Esophagus mucosa (tissue), 1 donor: ENCODE data around the gene C12orf43. TPM values are rescaled to one million over a fixed set of nuclear protein-coding genes. Genes with fewer than 3 reads are reported as not detected.
"Not testable (repeated sequence)": the region's sequence is repeated elsewhere in the genome, so short reads cannot be mapped to it uniquely, and the experiment has no call there.

Source experiments
- ATAC-seq: fragments of 200-7000 bp; cut with Tn5 transposase; one replicate; pipeline ENCODE4 v1.9.1; 2020
- total RNA-seq: library from RNA; stranded (reverse); gene quantifications from one replicate; pipeline ENCODE4 v1.2.4, GENCODE V29; 2023
- donor health status: DM: yes; HTN: yes; CAD: no.

Gene C12orf43, protein sequence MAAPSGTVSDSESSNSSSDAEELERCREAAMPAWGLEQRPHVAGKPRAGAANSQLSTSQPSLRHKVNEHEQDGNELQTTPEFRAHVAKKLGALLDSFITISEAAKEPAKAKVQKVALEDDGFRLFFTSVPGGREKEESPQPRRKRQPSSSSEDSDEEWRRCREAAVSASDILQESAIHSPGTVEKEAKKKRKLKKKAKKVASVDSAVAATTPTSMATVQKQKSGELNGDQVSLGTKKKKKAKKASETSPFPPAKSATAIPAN
- total RNA-seq = 7.9 TPM

DNA sequence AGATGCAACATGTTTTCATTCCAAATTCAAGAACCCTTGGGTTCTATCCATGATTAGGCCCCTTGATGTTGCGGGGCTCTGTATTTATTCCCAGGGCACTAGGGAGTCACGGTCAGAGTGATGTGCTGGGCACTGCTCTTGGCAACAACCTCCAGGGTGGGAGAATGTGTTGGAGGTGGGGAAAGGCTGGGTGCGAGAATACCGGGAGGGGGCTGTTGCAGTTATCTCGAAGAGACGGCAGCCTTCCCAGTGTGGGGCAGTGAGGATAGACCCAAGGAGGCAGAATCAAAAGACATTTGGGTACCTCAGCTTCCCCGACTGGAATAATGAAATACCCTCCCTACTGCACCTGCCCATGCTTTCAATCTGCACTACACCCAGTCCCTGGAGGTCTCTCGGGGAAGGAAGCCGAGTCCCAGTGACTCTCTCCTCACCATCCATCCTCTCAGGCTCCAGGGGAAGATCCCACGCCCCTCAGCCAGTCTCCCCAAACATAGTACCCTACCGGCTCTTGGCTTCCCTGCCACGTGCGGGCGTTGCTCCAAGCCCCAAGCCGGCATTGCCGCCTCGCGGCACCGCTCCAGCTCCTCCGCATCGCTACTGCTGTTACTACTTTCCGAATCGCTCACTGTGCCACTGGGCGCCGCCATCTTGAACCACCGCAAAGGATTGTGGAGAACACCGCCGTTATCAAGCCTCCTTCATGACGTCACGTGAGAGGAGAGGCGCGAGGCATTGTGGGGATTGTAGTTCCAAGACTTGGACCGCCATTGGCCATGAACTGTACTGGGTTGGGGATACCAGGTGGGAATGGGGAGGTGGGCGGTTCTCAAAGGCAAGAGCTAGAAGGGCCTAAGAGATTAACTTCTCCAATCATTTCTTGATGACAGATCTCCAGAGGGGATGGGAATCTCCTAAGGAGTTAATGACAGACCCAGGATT, at the start of gene C12orf43:
Gene C12orf43 (minus strand): TSS at position 663 of the 942 bp plus-strand sequence. CDS start 13 bp downstream, at position 650.
- peak; percentile 96 for ATAC-seq

DNA sequence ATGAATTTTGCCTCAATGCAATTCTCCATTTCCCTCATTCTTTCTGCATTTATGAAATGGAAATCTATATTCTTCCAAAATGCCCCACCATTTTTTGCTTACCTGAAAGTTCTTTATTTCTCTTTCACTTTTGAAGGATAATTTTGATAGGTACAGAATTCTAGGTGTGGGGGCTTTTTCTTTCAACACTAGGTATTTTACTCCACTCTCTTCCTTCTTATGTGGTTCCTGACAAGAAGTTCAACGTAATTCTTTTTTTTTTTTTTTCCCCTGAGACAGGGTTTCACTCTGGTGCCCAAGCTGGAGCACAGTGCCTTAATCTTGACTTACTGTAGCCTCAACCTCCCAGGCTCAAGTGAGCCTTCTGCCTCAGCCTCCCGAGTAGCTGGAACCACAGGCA, 49.1 kb upstream of the C12orf43 start:
- ATAC-seq = no peak

DNA sequence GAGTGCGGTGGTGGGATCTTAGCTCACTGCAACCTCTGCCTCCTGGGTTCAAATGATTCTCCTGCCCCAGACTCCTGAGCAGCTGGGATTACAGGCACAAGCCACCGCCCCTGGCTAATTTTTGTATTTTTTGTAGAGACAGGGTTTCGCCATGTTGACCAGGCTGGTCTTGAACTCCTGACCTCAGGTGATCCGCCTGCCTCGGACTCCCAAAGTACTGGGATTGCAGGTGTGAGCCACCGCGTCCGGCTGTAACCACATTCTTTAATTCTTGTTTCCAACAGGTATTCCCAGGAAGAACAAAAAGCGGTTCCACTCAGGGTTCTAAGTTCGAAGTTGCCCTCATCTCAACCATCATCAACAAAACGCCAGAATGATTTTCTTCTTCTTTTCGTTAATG, 48.3 kb upstream of the C12orf43 start:
- not testable (repeated sequence) for ATAC-seq

DNA sequence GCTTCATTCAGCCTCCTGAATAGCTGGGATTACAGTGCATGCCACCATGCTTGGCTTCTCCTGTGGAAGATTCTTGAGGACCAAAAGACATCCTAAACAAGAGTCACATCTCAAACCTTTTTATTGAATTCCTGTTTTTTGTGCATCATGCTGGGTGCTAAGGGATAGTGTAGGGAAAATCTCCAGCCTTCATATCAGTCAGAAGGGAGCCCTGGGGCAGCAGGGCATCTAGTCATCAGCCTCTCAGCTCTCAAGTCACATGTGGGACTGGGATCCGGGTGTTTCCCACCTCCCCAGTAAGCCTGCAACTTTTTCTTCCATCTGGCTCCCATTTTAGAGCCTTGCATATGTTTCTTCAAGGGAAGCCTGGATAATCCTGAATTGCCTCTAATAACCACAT, 47.8 kb upstream of the C12orf43 start:
- ATAC-seq = no peak

DNA sequence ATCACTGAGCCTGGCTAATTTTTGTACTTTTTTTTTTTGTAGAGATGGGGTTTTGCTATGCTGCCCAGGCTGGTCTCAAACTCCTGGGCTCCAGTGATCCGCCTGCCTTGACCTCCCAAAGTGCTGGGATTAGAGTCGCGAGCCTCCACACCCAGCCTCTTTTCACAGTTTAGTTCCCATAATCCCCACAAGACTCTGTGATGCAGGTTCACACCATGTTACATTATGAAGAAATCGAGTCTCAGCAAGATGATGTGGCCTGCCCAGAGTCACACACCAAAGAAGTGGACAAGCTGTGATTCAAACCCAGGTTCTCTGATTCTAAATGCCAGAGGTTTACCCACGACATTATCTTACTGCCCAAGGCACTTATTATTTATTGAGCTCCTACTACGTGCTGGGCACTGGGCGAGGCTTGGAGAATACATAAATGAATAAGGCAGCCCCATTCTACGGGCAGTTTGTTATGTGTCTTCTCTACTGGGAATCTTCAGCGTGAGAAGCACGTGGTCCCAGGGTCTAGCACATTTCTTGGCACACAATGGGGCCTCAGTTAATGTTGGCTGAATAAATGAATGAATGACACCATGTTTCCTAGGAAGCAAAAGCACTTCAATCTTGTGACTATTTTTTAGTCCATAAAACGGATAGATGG, 46.2 kb upstream of the C12orf43 start:
- no peak for ATAC-seq

DNA sequence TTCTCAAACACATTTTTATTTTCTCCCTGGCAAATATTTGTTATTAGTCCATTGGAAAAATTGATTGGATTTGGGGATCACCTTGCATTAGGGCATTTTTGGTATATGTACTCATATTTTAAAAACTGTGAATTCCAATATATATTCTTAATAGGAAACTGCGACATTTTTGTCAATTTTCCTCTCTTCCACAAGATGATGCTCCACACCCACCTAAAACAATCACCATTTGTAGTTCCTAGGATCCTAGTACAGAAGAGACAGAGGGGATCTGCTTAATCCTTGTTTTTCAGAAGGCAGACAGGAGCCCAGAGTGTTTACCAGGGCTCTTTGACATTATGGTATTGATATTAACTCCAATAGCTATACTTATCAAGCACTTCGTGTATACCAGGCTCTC, 45.5 kb upstream of the C12orf43 start:
- ATAC-seq = no peak

DNA sequence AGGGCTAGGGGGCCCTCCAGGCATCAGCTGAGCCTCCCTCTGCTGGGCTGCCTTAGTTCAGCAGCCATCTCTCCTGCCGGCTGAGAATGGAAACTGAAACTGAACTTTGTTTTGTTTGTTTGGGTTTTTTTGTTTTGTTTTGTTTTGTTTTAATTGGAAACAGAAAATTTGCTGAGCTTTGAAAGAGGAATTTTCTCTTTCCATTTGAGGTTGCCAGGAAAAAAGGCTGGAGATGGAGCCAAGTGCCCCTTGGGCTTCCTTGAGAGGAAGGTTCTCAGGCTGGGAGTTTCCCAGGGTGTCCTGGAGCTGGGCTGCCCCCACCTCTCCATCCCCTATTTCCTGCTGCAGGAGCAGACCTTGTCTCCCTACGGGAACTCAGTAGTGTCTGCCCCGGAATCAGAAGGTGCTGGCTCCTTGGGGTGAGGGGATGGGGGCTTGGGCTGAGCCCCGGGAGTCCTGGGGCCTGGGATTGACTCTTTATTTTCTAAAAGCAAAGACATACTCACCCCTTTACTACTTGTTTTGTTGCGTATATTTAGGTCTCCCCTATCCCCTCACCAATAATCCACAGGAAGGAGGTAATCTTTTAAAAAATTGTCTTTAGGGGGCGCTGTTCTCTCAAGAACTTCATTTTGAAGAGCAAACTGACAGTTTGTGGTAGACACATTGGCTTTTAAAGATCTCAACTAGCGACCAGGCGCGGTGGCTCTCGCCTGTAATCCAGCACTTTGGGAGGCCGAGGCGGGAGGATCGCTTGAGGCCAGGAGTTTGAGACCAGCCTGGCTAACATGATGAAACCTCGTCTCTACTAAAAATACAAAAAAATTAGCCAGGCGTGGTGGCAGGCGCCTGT, 44.1 kb upstream of the C12orf43 start:
- peak; percentile 70 for ATAC-seq

DNA sequence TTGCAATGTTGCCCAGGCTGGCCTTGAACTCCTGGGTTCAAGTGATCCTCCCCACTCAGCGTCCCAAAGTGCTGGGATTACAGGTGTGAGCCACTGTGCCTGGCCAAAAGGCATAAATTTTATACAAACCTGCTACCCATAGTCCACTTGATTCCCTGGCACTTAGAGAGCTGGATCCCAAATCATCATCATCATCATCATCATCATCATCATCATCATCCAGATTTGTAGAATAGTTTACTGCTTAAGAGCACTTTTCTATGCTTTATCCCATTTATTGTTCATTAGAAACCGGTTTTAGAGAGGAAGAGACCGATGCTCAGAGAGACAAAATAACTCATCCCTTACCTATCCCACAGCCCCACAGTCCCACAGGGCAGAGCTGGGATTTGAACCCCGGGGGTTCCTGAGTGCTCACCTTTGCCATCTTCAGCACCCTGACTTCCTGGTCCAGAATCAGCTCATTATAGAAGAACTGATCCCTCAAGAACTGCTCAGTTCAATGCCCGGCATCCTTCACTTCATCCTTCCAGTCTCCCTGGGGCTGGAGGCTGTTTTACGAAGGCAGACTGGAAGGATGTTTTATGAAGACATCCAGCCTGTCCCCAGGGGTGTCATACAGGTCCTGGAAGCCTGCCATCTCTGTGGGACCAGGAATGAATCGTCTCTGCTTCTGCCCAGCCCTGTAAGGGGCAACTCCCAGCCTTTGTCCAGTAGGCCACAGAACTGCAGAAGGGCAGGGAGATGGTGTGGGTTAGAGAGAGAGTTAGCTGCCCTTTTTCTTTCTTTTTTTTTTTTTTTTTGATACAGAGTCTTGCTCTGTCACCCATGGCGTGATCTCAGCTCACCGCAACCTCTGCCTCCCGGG, 43.0 kb upstream of the C12orf43 start:
- ATAC-seq = peak; percentile 25

DNA sequence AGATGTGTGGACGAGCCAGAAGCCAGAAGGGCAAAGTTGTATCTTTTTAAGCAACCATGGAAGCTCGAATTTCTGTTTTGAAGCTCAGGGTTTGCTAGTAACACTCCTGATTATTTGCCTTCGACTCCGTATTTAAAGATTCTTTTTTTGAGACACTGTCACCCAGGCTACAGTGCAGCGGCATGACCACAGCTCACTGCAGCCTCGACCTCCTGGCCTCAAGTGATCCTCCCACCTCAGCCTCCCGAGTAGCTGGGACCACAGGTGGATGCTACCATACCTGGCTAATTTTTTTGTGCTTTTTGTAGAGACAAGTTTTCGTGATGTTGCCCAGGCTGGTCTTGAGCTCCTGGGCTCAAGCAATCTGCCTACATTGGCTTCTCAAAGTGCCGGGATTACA, 41.5 kb upstream of the C12orf43 start:
- no peak for ATAC-seq

DNA sequence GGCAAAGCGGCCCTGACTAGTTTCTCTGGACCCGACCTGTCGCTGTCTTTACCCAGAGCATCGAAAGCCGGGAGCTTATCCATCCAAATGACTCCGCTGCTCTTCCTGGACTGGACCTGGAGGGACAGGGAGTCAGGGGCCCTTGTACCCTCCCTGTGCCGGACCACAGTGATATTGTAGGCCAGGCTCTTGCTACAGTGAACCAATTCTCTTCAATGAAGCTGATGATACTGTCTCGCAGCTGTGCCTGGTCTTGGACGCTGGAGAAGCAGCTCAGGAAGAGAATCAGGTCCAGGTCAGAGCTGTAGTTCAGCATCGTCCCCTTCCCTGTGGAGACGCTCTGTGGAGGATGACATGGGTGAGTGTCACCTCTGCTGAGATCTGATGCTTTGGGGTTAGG, 37.4 kb upstream of the C12orf43 start:
- ATAC-seq = no peak

DNA sequence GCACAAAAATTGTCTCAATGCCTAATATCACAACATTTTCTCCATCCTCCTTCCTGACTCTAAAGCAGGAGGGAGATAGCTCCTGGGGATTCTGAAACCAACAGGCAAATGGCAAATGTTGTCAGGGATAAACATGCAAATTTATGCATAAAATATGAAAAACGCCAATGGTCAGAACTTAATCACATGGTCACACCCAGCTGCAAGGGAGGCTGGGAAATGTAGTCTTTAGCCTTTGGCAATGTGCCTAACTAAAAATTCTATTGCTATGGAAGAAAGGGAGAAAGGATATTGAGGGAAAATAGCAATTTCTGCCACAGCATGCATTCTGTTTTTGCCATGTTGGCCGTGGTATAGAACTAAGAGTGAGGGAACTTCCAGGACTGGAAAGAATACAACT, 34.4 kb upstream of the C12orf43 start:
- no peak for ATAC-seq

DNA sequence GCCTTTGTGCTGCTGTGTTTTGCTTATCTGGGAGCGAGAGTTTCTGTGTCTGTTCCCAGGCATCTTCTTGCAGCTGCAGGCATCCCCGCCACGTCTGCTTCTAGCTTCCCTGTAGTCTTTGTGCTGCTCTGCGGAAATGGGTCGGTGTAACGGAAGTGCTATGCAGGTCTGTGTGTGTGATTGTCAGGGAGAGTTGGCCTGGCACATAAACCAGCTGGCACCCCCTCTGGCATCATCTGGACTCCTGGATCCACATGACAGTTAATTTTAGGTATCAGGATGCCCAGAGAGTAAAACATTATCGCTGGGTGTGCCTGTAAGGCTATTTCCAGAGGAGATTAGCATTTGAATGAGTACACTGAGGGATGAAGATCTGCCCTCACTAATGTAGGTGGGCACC, 32.2 kb upstream of the C12orf43 start:
- ATAC-seq = no peak

DNA sequence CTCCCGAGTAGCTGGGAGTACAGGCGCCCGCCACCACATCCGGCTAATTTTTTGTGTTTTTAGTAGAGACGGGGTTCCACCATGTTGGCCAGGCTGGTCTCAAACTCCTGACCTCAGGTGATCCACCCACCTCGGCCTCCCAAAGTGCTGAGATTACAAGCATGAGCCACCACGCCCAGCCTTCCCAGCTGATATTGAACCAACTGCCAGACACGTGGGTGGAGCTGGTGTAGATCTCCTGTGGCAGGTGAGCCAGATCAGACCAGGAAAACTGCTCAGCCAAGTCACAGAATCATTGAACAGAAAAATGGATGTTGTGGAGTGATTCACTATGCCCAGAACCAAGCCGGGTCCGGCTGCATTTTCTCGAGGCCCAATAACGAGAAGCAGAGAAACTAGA, 31.1 kb upstream of the C12orf43 start:
- not testable (repeated sequence) for ATAC-seq

DNA sequence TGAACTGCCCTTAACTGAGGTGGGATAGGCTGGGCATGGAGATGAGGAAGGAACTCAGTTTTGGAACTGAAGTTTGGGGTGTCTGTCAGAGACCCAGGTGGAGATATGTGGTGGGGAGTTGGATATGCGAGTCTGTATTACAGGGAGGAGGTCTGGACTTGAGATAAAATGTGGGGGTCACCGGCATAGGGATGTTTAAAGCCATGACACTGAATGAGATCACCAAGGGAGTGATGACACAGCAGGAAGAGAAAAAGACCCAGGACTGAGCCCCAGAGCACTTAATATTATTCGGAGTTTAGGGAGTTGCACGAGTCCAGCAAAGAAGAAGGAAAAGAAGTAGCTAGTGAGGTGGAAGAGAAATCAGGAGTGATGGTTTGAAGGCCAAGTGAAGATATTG, 26.8 kb upstream of the C12orf43 start:
- ATAC-seq = no peak

DNA sequence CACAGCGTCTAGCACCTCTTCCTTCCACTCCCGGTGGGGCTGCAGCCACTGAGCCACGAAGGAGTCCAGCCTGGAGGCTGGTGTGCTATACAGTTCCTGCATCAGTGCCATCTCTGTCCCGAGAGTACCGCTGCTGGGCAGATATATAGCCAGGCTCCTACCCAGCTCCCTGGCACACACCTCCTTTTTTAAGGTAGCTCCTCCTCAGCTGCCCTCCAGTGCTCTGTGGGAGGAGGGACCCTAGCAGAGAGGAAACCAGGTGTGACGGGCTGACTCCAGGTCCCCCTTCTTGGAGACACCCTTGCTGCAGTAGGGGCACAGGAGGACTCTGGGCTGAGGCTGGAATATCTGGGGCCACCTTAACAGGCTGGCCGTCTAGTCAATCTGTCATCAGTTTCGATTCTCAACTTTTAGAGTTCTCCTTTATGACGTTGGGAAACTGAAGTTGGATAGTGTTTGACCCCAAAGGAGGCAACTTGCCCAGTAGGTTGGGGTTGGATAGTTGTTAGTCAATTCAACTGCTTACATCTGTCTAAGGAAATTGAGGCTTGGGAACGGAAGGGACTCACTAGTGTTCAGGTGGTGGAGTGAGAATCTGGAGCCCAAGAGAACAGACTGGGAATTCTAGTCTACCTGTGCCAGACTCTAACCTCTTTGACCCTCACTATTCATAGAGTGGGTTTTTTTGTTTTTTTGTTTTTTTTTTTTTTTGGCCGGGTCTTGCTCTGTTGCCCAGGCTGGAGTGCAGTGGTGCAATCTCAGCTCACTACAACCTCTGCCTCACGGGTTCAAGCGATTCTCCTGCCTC, 22.8 kb upstream of the C12orf43 start, which contains the start of gene OASL:
Gene OASL (minus strand): TSS at position 386 of the 808 bp plus-strand sequence. CDS start 275 bp downstream, at position 111.
- peak; percentile 76 for ATAC-seq

DNA sequence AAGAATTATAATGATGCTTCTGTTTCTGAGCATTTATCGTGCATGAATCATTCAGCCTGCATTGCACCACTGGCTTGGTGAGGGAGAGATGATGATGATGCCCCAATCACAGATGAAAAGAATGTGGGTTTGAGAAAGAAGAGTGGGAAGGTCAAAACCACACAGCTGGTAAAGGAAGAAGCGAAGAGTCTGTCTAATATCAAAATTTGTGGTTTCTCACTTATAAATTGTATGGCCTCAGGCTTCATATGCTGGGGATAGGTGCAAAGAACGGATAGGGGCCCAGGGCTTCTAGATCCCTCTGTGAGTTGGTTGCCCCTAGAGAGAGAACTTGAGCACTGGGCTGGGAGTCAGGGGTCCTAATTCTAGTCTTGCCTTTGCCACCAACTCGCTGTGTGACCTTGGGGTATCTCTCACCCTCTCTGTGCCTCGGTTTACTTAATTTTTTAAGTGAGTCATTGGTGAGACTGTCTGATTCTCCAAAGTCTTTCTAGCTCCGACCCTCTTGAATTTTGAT, 20.6 kb upstream of the C12orf43 start:
- ATAC-seq = no peak

DNA sequence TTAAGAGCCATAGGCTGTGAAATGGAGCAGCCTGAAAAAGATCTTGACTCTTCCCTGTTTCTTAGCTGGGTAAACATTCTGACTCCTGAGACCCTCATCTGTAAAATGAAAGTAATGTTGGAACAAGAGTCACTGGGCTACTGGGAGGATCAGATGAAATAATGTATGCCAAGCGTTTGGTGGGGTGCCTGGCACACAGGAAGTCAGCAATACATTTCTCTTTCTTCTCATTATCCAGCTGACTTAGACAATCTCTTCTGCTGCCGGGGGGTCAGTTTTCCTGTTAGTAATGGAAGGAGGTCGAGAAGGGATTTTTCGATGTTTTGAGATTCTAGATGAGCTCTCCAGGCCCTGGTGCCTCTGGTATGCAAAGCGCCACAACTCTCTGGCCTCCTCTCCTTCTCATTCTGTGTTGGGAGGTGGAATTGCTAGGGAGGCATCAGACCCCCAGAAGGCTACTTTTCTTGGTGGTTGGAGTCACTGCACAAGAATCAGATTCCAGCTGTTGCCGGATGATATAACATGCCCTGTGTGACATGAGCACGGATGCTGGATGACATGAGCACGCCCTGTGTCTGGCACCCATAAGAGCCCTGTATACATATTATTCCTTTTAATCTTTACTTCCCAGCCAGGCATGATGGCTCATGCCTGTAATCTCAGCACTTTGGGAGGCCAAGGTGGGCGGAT, 18.5 kb upstream of the C12orf43 start:
- no peak for ATAC-seq

DNA sequence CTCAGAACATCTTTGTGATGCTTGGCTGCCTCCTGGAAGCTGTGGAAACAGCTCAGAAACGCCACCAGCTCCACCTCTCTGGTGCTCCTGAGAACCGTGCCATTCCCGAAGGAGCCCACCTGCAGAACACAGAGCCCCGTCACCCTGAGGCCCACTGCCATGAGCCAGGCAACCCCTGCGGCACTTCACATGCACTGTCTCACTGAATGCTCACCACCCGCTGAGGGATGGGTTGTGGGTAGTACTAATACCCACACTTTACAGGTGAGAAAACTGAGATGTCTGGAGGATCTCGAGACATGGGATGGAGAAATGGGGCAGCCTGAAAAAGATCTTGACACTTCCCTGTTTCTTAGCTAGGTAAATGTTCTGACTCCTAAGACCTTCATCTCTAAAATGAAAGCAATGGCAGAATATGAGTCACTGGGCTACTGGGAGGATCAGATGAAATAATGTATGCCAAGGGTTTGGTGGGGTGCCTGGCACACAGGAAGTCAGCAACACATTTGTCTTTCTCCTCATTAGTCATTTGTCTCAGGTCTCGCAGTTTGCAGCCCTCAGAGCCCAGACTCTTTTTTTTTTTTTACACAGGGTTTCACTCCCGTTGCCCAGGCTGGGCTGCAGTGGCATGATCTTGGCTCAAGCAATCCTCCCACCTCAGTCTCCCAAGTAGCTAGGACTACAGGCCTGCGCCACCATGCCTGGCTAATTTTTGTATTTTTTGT, 17.5 kb upstream of the C12orf43 start:
- ATAC-seq = peak; percentile 82
